NCI-H226 (cell line): ENCODE data around the gene ITPRIPL1.
"Not testable (repeated sequence)": the region's sequence is repeated elsewhere in the genome, so short reads cannot be mapped to it uniquely, and the experiment has no call there.

Source experiments
- DNase-seq: peaks from one replicate; pipeline ENCODE4 v3.0.0-alpha.2; 2015

The ITPRIPL1 gene, protein sequence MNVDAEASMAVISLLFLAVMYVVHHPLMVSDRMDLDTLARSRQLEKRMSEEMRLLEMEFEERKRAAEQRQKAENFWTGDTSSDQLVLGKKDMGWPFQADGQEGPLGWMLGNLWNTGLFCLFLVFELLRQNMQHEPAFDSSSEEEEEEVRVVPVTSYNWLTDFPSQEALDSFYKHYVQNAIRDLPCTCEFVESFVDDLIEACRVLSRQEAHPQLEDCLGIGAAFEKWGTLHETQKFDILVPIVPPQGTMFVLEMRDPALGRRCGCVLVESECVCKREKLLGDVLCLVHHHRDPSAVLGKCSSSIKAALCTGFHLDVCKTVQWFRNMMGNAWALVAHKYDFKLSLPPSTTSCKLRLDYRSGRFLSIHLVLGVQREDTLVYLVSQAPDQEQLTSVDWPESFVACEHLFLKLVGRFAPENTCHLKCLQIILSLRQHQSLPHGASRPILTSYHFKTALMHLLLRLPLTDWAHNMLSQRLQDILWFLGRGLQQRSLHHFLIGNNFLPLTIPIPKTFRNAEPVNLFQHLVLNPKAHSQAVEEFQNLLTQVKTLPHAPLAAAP

DNA sequence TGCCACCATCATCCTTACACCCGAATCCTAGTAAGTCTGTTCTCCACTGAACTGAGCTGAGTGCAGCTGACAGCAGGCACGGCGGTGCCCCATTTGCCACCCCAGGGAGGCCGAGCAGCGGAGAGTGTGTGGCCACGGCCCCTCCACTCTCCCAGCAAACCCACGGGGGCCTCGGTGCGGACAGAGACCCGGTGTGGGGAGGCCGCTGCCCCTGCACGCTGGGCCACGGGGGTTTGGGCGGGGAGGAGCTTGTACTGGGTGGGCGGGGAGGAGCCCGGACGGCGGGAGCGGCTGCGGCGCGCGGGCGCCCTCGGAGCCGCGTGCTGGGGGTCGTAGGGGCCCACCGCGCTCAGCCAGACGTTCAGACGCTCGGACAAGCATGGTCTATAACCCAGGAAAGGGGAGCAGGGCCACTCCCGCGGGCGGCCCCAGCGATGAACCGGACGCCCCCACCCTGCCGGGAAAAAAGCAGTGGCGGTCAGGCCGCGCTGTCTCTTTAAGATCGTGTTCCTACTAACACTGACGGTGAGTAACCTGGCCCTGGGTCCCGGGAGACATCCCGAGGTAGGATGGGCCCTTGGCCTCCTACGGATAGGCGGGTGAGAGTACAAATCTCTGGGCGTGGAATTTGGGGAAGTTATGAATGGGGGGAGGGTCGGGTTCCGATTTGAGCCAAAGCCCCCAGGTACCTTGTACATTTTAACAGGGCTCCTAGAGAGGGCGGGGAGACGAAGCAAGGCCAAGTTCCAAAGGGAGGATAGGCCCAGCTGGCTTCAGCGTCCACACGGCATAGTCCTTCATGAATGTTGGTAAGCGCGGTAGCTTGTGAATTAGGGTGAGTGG, at the start of gene ITPRIPL1:
ITPRIPL1 (plus strand) TSS at position 277 of the 843 bp plus-strand sequence; CDS start at position 800, 523 bp downstream.
- no peak for DNase-seq

DNA sequence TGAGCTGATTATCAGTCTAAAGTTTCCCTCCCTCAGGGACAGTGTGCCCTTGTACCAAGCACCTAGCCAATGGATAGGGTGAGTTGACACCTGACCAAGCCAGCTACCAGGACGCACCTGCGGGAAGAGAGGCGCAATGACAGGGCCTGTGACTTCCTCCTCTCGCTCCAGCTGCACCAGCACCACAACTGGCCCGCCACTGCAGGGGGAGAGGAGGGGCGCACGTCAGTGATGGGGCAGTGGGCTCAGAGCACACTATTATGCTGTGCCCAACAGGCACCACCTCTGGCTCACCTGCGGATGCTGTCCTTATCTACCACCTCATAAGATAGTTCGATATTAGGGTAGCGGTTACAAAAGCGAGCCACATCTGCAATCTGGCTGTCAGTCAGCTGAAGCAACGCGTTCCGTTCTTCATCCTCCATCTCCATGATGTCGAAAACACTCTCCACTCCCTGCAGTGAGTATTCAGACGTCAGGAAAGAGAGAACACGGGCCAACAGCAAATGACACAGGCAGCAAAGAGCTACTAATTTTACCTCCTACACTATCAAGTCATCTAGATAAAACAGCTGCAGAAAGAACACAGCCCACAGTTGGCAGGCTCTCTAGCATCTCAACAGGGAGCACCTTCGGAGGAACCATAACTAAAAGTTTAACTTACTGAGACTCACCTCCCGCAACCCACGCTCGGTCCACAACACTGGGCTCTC, 48.2 kb upstream of the ITPRIPL1 start:
- no peak for DNase-seq

DNA sequence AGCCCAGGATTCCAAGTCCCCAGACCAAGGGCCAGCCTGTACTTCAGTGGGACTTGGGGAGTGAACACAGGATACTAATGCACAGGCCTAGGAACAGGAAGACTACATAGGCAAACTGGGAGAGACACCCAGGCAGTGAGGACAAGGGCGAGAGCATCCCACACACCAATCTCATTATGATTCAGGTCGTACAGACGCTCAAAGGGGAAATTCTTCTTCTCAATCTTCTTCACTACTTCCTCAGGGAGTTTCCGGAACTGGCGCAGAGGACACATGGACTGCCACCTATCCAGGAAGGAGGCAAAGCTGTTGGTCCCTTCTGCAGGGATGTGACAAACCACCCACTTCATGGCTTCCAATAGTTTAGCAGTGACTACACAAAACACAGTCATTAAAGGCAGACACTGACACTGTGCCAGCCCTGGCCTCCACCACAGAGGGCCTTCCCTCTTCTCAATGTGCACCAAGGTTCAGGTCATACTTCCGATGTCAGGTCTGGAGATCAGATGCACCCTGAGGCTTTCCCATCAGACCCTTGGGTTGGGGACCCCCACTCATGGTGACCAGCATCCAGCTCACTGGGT, 37.8 kb upstream of the ITPRIPL1 start:
- DNase-seq, result no peak

DNA sequence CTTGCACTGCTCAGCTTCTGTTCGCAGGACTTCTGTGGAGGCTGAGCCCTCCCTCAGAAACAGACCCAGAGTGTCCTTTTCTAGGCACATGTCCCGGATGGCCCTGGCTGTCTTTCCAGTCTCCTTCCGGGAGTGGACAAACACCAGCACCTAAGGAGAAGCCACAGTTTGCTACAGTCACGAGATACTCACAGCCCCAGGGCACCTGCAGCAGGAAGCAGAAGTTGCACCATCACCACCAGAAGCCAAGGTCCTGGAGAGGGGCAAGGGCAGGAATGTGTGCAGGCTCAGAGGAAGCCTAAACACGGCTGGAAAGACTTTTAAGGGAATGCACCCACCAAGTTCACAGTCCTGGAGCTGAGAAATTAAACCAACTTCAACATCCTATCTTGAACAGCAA, 33.4 kb upstream of the ITPRIPL1 start:
- DNase-seq, result no peak

DNA sequence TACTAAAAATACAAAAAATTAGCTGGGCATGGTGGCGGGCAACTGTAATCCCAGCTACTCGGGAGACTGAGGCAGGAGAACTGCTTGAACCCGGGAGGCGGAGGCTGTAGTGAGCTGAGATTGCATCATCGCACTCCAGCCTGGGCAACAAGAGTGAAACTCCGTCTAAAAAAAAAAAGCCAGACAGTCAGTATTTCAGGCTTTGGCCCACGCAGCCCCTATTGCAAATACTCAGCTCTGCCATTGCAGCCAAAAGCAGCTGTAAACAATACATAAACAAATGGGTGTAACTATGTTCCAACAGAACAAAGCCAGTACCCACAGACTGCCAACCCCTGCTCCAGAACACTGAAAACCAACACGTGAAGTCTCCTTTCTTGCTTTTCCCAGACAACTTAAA, 30.8 kb upstream of the ITPRIPL1 start:
- not testable (repeated sequence) for DNase-seq

DNA sequence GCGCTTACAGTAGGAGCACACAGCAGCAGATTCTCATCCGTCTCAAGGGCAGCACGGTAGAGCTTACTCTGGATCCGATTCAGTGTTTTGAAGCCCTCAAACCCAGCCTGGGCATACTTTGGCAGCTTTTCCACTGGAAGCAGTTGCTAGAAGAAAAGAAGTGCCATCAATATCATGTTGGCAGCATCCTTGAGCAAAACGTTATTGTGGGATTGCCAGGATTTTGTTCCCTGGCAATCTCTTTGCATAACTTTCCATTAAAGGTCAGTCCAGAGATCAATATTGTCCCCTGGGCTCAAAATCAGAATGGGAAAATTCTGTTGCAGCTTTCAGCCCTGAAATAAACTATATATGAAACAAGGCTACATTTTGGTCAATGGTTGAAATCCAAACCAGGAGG, 28.2 kb upstream of the ITPRIPL1 start:
- DNase-seq, result no peak

DNA sequence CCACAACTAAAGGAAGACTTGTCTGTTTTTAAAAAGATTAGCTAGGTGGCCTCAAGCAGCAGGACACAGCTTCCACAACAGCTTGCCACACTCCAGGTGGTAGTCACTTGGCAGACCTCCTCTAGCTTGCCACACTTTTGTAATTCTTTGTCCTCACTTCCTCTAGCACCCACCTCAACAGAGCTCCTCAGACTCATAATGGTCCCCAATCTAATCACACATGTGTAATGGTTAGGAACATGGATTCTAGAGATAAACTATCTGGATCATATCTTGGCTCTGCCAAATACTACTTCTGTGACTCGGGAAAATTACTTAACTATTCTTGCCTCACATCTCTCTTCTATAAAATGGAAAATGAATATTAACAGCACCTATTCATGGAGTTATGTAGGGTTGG, 23.3 kb upstream of the ITPRIPL1 start:
- no peak for DNase-seq

DNA sequence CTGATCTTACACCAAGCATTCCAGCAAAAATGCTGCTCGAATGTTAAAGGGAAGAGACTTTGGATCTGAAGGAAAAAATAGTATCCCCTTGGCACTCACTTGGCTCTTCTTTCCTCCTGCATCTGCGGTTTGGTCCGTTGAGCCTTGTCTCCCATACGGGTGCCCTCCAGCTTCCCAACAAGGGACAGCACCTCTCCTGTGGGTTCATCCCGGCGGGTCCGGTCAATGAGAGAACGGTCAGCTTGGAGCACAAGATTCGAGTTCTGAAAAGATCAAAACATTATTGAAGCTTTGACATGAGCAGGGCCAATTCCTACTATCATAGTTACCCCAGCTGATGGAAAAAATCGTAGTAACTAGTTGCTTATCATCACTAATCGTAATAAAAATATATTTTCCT, 20.5 kb upstream of the ITPRIPL1 start:
- no peak for DNase-seq

DNA sequence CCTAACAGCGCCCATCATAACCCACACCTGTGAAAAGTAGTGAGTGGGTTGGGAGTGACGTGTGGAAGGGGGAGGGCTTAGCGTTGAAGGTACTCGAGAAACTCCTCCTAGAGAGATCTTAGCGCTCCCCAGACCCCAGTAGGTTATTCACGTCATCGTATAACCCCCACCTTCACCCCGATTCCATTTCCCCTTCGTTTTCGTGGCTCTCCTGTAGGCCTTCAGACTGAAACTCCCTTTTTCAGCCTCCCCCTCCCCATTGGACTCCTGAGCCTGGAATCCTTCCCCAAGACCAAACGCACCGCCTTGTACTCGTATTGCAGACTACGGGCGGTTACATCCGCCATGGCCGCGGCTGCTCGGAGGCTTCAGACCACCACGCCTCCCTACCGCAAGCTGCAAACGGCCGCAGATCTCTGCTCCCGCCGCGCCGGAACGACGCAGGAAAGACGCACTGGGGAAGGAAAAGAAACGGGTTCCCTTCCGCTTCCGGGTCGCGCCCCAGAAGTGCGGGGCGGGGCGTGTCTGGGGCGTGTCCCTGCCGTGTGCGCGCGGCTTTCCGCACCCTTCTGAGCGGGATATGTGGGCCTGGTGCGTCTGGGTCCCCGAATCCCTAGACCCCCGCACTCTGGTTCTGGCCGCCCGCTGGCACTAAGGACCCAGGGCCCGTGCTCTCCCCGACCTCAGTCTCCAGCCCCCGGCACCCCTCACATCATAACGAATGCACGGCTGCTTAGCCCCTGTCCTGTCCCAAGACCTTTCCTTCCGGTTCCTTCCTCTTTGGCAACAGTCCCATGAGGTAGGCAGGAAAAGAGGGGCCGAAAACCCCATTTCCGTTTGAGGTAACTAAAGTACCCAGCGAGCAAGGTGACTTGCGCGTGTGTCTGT, 19.8 kb upstream of the ITPRIPL1 start, which contains the start of gene SNRNP200:
SNRNP200 (minus strand) TSS at position 456 of the 888 bp plus-strand sequence; CDS start at position 347, 109 bp downstream.
- peak; percentile 84 for DNase-seq

DNA sequence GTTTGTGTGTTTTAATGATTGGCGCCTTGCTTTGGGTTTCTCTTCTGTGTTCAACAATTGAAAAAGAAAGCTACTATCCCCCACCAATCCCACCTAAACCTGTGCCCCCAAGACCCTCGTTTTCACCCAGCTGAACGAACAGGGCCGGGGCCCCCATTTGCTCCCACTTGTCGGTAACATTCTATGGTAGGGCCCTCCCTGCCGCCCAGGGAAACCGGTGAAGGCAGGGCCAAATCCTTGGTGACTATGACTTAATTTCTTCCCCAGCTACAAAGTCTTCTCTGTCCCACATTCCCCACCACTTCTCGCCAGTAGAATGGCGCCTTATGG, 19.2 kb upstream of the ITPRIPL1 start:
- no peak for DNase-seq

DNA sequence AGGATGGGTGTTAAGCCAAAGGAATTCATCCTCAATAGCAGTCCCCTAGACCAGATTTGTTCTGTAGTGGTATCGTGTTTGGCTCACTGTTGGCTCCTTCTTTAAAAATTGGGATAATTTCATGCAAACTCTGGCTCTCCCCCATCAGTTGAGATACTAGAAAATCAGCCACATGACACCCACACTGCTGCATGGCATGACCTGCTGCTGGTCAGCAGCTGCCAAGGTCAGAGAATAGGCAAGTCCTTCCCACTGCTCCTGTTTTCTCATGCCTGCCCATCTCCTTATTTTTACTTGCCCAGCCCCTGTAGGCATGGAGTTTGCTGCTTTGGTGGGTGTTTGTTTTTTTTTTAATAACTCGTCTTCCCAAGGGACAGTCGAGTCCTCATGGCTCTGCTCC, 18.7 kb upstream of the ITPRIPL1 start:
- DNase-seq, result no peak

DNA sequence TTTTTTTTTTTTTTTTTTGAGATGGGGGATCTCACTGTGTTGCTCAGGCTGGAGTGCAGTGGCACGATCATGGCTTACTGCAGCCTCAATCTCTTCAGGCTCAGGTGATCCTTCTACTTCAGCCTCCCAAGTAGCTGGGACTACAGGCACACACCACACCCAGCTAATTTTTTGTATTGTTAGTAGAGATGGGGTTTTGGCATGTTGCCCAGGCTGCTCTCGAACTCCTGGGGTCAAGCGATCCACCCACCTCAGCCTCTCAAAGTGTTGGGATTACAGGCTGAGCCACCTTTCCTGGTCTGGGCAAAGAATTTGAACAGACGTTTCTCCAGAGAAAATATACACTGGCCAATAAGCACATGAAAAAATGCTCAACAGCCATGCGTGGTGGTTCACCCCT, 16.9 kb upstream of the ITPRIPL1 start:
- DNase-seq, result no peak

DNA sequence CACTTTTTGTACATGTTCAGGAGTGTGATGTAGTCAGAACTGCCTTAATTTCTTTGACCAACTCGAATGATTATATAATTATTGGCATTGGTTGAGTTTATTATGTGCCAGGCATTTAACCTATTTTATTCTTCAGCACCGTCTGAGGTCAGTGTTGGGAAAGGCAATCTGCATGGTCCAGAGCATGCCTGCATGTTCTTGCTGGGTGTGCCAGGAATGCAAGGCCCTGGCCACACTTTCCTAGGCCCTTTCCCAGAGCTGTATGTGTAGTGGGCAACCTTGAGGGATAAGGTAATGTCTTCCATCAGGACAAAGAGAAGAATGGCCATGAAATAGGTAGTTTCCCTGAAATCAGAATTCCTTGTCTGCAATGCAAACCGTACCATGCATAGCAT, 10.1 kb upstream of the ITPRIPL1 start:
- DNase-seq, result no peak

DNA sequence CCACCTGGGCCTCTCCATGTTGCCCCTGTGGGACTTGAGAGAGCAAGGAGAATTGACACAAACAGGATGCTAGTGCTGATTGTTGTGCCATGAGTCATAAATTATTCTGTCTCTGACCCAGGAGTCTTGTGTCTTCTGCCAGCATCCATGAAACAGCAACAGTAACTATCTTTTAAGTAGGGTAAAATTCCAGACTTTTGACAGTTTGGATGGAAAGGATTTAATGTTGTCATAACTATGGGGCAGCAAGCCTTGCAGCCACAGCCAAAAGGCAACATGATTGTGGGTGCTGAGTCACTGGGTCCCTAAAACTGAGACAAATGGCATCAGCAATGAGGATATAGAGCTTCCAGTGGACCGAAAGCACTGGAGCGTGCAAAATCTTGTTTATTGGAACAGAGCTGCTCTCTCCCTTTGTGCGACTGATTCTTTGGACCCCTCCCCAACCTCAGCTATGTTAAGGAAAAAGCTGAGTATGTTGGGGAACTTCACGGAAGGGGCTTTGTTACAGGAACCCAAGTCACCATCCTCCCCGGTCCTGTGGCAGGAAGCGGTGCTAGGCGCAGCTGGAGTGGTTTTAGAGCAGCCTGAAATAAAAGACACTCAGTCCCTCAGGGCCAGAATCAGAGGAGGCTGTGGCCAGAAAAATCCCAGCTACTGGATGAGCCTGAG, 9.6 kb upstream of the ITPRIPL1 start:
- peak; percentile 43 for DNase-seq

DNA sequence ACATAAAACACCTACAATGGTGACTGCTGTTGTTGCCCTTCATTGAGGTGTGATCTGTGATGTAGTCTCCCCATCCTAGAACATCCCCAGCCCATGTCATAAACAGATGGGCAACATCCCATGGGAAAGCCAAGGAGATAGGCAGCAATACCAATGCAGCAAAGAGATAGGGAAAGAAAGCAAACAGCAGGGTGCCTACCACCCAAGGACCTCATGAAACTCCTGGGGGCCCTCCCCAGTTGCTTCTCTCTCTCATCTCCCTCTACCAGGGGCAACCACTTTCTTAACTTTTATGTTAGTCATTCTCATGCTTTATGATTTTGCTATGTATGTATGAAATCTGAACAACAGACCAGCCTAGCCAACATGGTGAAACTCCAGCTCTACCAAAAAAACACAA, 8.1 kb upstream of the ITPRIPL1 start:
- DNase-seq, result no peak

DNA sequence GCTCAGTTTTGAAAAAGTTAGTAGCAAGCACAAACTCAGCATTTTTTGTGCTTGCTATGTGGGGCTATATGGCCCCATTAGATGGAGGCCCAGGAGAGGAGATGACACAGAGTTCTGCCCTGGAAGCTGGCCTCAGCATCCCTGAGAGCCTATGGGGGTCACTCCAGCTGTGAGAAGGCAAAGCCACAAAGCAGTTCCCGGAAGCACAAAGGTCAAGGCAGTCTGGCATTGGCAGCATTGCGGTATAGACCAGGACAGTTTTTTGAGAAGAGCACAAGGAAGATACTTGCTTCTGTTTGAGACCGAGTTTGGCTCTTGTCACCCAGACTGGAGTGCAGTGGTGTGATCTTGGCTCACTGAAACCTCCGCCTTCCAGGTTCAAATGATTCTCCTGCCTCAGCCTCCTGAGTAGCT, 7.5 kb upstream of the ITPRIPL1 start:
- DNase-seq, result no peak

DNA sequence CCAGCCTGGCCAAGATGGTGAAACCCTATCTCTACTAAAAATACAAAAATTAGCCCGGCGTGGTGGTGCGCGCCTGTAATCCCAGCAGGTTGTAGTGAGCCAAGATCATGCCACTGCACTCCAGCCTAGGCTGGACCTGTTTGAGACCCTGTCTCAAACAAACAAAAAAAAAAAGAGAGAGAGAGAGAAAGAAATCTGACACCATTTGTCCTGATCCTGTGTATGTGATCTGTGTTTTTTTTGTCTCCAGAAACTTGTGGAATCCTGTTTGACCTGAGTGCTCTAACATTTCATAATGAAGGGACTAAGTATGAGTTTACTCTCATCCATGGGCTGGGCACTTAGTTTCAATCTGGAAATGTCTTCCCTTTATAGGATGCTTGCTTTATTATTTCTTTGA, 6.4 kb upstream of the ITPRIPL1 start:
- no peak for DNase-seq

DNA sequence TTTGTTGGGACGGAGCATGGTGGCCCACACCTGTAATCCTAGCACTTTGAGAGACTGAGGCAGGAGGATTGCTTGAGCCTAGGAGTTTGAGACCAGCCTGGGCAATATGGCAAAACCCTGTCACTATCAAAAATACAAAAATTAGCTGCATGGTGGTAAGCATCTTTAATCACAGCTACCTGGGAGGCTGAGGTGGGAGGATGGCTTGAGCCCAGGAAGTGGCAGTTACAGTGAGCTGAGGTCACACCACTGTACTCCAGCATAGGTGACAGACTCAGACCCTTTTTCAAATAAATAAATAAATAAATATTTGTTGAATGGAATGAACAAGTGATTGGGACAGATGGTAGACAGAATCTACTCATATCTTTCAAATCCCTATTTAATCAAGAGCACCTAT, 5.7 kb upstream of the ITPRIPL1 start:
- no peak for DNase-seq

DNA sequence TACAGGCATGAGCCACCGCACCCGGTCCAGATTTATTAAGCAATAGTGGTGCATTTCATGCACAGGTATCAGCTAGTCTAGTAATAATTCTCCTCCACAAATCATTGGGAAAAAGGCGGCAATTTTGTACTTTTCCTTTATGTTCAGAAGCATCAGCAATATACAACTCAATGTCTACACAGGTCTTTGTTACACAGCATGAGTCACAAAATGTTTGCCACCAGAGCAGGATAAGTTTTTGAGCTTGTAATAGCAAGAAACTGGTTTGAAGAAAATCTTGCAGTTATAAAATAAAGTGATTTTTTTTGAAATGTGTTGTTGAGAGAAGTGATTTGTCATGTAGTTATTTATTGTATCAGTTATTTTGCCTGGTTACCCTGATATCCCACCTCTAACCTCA, 4.8 kb upstream of the ITPRIPL1 start:
- no peak for DNase-seq

DNA sequence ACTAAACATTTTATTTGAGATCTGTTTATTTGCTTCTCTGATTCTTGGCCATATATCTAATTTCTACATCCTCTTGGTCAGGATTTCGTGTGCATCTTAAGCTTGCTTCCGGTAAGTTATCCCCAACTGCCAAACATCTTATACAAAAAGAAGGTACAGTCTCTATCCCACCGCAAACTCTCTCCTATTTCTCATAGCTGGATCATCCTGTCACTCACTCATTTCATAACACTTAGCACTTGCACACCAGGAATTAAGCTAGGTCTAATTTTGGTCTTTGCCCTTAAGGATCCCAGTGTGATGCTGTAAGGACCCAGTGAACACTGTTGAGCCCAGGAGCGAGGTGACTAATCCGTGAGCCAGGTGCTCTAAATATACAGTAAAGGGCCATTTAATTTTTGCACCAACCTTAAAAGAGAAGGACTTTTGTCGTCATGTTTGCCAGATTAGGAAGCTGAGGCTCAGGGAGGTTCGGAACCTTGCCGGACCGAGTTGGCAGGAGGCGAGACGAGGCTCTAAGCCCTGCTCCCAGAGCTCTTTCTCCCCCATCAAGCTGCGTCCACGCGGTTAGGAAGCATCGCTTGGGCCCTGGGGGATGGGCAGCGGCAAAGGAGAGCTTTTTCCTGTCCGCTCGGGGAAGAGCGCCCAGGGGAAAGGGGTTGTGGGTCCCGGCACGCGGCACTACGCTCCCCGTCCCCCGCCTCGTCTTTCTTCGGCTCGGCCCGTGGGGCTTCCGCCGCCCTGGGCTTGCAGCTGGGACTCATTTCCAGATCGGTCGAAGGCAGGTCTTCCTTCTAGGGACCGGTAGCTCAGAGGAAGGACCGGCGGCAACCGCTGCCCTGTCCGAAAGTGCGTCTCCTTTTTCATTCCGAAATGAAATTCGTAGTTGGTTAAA, 4.1 kb upstream of the ITPRIPL1 start:
- DNase-seq, result no peak
